HG03520 (cell line): Measurements from ENCODE around the gene ANKRD1.

Source experiments
- ATAC-seq: cut with Tn5 transposase; IDR thresholded peaks from one replicate; pipeline ENCODE4 v1.9.1; 2021; ENCODE audit warnings: mild to moderate bottlenecking, moderate library complexity; ENCODE audit not compliant: unreplicated experiment

The ANKRD1 gene

DNA sequence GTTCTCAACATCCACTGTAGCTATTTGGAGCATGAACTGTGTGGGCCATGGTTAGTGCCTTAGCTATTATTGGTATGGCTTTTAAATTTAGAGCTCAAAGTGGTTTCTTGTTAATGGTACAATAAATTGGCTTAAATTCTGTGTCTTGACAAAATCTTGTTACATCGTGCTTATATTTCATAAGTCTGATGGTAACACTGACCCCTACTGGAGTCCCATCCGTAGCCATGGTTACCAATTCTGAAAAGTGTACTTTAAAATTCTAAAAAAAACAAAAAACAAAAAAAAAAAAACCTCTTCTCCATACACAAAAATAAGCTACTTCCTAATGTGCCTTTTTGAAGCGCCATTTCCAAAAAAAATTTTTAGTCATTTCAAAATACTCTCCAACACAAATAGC lies 55.5 kb downstream of the ANKRD1 start:
- no peak for ATAC-seq

DNA sequence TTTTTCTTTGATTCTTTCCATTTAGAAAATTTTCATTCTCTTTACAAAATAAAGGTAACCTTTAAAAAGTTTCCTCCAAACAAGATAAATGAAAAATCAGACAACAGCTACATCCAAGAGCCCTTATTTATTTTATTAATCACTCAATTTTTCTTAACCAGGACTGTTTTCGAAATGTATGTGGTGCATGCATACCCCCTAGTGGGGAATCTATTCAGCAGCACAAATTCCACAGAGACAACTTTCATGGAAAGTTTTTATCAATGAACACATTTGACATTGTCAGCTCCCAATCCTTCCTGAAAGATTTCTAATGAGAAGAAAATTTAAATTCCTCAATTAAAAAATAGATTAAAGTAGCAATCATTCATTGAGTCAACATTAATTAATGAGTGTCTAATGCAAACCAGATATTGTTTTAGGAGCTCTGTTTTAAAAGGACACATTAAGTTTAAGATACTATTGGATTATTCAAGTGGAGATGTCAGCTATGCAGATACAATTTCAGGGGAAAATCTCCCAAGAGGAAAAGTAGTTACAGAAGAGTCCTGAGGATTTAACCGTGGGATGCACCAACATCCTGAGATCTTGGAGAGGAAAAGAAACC lies 57.9 kb downstream of the ANKRD1 start:
- no peak for ATAC-seq
